ACC112 (cell line): ENCODE results near the gene ELFN2.

Source experiments
- H2AFZ ChIP-seq: fragments of 200-600 bp; sonication (generic); one replicate; pipeline ENCODE4 v1.6.0; 2017; ENCODE audit warnings: antibody characterized with exemption, low read length; ENCODE audit not compliant: unreplicated experiment
- H3K27ac ChIP-seq: fragments of 200-600 bp; sonication (generic); 2 replicates; pipeline ENCODE4 v1.5.1; 2014; ENCODE audit warnings: low read depth, mild to moderate bottlenecking, antibody characterized with exemption, low read length, moderate library complexity
- H3K27me3 ChIP-seq: fragments of 200-600 bp; sonication (generic); 2 replicates; pipeline ENCODE4 v1.6.1; 2014; ENCODE audit warnings: mild to moderate bottlenecking, antibody characterized with exemption, low read length, moderate library complexity, mixed read lengths; ENCODE audit not compliant: insufficient read depth
- H3K36me3 ChIP-seq: fragments of 200-600 bp; sonication (generic); 2 replicates; pipeline ENCODE4 v1.6.1; 2016; ENCODE audit warnings: mild to moderate bottlenecking, antibody characterized with exemption, low read length, moderate library complexity, mixed read lengths; ENCODE audit not compliant: insufficient read depth
- H3K4me1 ChIP-seq: fragments of 200-600 bp; sonication (generic); one replicate; pipeline ENCODE4 v1.6.1; 2016; ENCODE audit warnings: low read length, mixed read lengths; ENCODE audit not compliant: insufficient read depth, unreplicated experiment, control insufficient read depth
- H3K4me3 ChIP-seq: fragments of 200-600 bp; sonication (generic); 2 replicates; pipeline ENCODE4 v1.5.1; 2014; ENCODE audit warnings: mild to moderate bottlenecking, low read depth, low read length
- H3K79me2 ChIP-seq: fragments of 200-600 bp; sonication (generic); one replicate; pipeline ENCODE4 v1.6.0; 2016; ENCODE audit warnings: low read length; ENCODE audit not compliant: control insufficient read depth, unreplicated experiment, insufficient read depth

ELFN2 gene

DNA sequence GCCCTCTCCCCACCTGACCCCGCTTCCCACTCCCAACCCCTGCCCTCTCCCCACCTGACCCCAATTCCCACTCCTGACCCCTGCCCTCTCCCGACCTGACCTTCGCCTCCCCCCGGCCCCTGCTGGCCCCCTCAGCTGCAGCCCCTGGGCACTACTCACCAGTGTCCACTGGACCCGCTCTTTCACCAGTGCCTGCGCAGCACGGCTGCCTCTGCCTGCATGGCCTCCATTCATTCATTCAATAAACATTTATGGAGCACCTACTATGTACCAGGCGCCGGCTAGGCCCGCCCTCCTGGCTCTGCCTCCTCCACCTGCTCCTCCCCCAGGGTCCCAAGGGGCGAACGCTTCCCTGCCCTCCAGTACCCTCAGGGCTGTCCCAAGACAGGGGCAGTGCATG, 42.6 kb downstream of the ELFN2 start:
- H3K27ac ChIP-seq: no peak overlapping the region
- H3K4me1 ChIP-seq: no peaks in the 10 kb centered on the region
- no peak overlapping the region for H2AFZ ChIP-seq
- no peak overlapping the region for H3K4me3 ChIP-seq
- no peaks in the 10 kb centered on the region for H3K36me3 ChIP-seq
- no peaks in the 10 kb centered on the region for H3K79me2 ChIP-seq
- no peaks in the 10 kb centered on the region for H3K27me3 ChIP-seq

DNA sequence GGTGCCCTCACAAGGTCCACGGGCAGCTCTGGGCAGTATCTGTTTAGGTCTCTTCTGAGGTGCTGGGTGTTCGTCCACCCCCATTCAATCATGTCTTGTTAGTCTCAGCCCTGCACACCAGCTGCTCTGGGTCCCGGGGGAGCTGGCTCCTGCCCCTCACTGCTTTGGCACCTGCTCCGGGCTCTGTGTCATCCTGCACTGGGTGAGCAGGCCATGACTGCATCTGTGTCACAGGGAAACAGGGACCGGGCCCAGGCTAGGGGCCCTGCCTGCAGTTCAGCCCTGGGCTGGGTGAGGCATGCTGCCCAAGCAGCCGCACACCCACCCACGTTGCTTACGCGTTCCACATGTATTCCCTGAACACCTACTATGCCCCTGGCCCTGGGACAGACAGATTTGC, 43.9 kb downstream of the ELFN2 start:
- H3K79me2 ChIP-seq: no peaks in the 10 kb centered on the region
- no peaks in the 10 kb centered on the region for H3K36me3 ChIP-seq
- no peak overlapping the region for H3K27ac ChIP-seq
- H3K4me1 ChIP-seq: no peaks in the 10 kb centered on the region
- no peaks in the 10 kb centered on the region for H3K27me3 ChIP-seq
- H2AFZ ChIP-seq: no peak overlapping the region
- H3K4me3 ChIP-seq: no peak overlapping the region

DNA sequence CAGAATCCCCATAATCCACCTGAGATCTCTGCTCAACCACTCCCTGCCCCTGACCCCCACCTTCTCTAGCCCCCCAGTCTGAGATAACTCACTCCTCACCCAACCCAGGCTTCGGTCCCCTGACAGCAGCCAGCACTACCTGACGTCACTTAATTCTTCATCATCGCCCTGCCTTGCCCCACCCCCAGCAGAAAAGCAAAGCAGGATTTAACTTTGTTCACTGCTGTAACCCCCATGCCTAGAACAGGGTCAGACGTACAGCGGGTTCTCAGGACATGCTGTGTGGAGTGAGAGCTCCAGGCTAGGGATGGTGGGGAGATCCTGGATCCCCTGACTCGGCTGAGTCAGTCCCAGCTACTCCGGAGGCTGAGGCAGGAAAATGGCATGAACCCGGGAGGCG, 45.8 kb downstream of the ELFN2 start:
- Histone ChIP-seq H3K4me1 (no peaks in the 10 kb centered on the region), H3K79me2 (no peaks in the 10 kb centered on the region), H2AFZ (no peak overlapping the region), H3K27me3 (no peaks in the 10 kb centered on the region), H3K4me3 (no peak overlapping the region), H3K36me3 (no peaks in the 10 kb centered on the region), H3K27ac (no peak overlapping the region)

DNA sequence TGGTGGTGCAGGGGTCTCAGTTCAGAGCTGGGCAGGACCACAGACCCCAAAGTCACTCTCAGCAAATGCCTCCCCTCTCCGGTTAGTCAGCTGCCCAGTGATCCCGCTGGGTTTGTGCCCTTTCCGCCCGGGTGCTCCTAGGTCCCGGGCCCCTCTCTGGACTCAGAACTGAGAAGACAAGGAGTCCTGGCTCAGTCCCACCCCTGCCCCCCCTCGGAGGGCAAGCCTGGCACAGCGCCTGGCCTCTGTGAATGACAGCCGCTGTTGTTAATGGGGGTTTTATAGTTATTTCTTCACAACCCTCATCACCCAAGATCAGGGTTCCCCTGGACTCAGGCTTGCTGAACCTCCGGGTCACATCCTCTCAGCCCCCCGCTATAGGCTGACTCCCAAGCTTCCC, 47.6 kb downstream of the ELFN2 start:
- Histone ChIP-seq H3K27me3 (no peaks in the 10 kb centered on the region), H2AFZ (no peak overlapping the region), H3K27ac (no peak overlapping the region)

DNA sequence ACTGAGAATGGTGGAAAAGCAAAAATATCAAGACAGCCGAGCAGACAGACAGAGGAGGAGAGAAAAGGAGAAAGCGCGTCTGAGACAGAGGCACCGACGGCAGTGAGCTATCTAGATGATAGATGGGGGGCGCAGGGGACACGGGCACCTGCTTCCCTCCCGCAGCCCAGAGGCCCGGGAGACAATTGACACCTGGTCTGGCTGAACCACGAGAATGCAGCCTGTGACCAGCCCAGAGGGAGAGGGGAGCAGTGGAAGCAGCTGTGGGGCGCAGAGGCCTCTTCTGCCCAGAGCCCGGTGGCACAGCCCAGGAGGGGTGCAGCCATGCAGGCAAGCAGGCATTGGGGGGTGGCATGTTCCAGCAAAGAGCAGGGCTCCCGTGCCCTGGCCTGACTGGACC, 48.2 kb downstream of the ELFN2 start:
- Histone ChIP-seq H2AFZ (no peak overlapping the region), H3K27ac (no peak overlapping the region), H3K4me3 (no peak overlapping the region)

More for the DNA sequence above, 47.6 kb downstream of the ELFN2 start:
- Histone ChIP-seq H3K36me3 (no peaks in the 10 kb centered on the region), H3K4me3 (no peak overlapping the region), H3K79me2 (no peaks in the 10 kb centered on the region), H3K4me1 (no peaks in the 10 kb centered on the region)

DNA sequence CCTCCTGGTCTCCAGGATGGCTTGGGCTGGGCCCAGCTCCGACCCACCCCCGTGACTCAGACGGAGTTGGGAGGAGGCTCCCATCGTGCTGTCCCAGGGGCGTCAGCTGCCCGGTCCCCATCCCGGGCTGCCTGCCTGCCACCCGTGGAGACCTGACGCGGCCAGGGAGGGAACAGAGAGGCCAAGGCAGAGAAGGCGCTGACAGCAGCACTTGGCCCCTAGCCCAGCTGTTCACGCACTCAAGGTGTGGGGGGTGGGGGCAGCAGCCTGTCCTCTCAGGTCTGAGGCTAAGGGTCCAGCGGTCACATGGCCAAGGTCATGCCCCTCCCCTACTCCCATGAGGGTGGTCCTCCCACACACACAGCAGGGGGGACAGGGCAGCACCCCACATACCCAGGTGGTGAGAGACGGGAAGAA, 48.6 kb downstream of the ELFN2 start:
- H3K27ac ChIP-seq: no peak overlapping the region
- no peak overlapping the region for H2AFZ ChIP-seq
- H3K79me2 ChIP-seq: no peaks in the 10 kb centered on the region
- H3K36me3 ChIP-seq: no peaks in the 10 kb centered on the region
- H3K27me3 ChIP-seq: no peaks in the 10 kb centered on the region
- no peak overlapping the region for H3K4me3 ChIP-seq
- no peaks in the 10 kb centered on the region for H3K4me1 ChIP-seq

More for the DNA sequence above, 48.2 kb downstream of the ELFN2 start:
- H3K79me2 ChIP-seq: no peaks in the 10 kb centered on the region
- no peaks in the 10 kb centered on the region for H3K27me3 ChIP-seq
- H3K4me1 ChIP-seq: no peaks in the 10 kb centered on the region
- H3K36me3 ChIP-seq: no peaks in the 10 kb centered on the region

DNA sequence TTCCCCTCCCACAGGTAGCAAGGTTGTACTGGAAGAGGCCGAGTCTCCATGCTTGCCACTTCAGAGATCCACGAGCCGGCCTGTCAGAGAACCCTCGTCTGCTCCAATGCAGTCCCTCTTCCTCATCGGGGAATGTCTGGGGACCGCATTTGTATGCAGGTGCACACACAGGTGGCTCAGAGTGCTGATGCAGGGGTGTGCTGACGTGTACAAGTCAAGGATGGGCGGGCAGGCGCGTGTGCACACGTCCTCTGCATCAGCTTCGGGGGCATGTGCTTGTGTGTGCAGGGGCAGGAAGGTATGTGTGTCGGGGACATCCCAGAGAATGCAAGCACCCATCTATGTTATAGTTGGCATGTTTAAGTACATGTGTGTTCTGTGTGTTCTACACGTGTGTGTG, 49.4 kb downstream of the ELFN2 start:
- Histone ChIP-seq H2AFZ (no peak overlapping the region), H3K27me3 (no peaks in the 10 kb centered on the region), H3K27ac (no peak overlapping the region), H3K79me2 (no peaks in the 10 kb centered on the region), H3K4me3 (no peak overlapping the region), H3K36me3 (no peaks in the 10 kb centered on the region), H3K4me1 (no peaks in the 10 kb centered on the region)

DNA sequence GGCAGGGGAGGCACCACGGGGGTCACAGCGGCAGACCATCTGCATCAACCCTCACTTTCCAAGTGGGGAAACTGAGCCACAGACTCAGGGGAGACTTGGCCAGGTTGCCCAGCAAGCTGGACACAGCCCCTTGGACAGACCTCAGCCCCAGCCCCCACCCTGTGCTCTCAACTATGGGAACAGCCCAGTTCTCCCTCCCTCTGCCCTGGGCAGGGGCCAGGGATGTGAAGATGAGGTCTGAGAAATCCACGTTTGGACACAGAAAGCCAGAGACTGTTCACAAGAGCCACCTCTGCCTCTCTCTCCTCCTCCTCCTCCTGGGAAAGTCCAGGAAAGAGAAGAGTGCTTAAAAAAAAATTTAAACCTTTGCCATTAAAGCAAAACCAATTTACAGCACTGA, 50.1 kb downstream of the ELFN2 start:
- Histone ChIP-seq H2AFZ (no peak overlapping the region), H3K4me1 (no peaks in the 10 kb centered on the region), H3K4me3 (no peak overlapping the region), H3K27ac (no peak overlapping the region), H3K27me3 (no peaks in the 10 kb centered on the region), H3K36me3 (no peaks in the 10 kb centered on the region), H3K79me2 (no peaks in the 10 kb centered on the region)

DNA sequence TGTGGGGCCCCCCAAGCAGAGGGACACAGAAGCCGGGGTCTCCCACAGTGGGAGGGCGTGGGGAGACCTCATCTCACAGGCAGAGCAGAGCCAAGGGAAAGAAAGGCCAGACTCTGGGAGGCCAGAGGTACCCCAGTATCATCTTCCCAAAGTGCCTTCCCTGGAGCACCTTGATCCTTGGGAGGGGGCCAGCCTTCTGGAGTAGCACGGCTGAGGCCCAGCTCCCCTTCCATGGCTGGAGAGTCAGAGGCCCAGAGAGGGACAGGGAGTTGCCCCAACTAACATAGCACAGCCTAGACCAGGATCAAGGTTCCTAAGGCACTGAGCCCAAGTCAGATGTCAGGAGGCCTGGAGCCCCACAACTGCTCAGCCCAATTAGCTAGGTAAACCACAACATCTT, 50.6 kb downstream of the ELFN2 start:
- Histone ChIP-seq H3K4me1 (no peaks in the 10 kb centered on the region), H3K4me3 (no peak overlapping the region)

DNA sequence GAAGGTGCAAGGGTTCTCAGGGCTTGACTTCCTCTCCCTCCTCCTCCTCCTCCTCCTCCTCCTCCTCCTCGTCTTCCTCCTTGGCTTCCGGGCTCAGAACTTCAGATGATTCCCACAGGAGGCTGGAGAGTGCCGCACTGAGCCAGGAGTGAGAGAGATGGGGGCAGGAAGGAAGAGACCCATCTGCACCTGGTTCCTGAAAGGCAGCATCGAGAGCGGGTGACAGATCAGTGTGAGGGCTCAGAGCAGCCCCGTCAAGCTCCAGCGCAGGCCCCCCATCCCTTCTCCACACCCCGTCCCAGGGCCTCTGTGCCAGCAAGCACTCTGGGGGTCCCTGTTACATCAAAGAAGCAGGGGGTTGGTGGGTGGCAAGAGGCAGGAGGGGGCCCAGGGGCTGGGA, 51.5 kb downstream of the ELFN2 start:
- no peak overlapping the region for H2AFZ ChIP-seq
- H3K79me2 ChIP-seq: no peaks in the 10 kb centered on the region
- H3K27me3 ChIP-seq: no peaks in the 10 kb centered on the region
- no peak overlapping the region for H3K27ac ChIP-seq
- H3K4me1 ChIP-seq: no peaks in the 10 kb centered on the region
- no peaks in the 10 kb centered on the region for H3K36me3 ChIP-seq
- H3K4me3 ChIP-seq: no peak overlapping the region

More for the DNA sequence above, 50.6 kb downstream of the ELFN2 start:
- H3K79me2 ChIP-seq: no peaks in the 10 kb centered on the region
- H3K27me3 ChIP-seq: no peaks in the 10 kb centered on the region
- H2AFZ ChIP-seq: no peak overlapping the region
- no peaks in the 10 kb centered on the region for H3K36me3 ChIP-seq
- H3K27ac ChIP-seq: no peak overlapping the region

DNA sequence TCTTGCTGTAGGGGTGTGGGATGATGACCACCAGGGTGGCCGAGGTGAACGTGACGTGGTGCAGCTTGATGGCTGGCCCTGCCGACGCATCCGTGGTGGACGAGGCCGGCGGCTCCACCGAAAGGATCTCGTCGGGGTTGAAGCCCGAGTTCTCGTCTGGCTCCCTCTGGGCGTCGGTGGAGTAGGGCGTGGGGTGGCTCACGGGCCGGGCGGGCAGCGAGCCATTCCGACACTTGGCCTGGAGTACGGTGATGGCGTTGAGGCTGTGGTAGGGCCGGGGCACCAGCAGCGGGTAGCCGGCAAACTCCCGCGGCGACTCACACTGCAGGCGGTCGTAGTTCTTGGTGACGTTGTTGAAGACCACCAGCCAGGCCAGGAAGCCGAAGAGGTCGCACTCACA, 52.7 kb downstream of the ELFN2 start:
- Histone ChIP-seq H3K36me3 (no peaks in the 10 kb centered on the region), H3K79me2 (no peaks in the 10 kb centered on the region), H3K27me3 (no peaks in the 10 kb centered on the region), H2AFZ (no peak overlapping the region), H3K27ac (no peak overlapping the region), H3K4me3 (no peak overlapping the region), H3K4me1 (no peaks in the 10 kb centered on the region)
